ENCODE results near the gene UFD1. TPM values are rescaled to one million over a fixed set of nuclear protein-coding genes. Genes with fewer than 3 reads are reported as not detected.

Gene UFD1
- total RNA-seq, 1 experiment from 2014 or later: 74.4 TPM

DNA sequence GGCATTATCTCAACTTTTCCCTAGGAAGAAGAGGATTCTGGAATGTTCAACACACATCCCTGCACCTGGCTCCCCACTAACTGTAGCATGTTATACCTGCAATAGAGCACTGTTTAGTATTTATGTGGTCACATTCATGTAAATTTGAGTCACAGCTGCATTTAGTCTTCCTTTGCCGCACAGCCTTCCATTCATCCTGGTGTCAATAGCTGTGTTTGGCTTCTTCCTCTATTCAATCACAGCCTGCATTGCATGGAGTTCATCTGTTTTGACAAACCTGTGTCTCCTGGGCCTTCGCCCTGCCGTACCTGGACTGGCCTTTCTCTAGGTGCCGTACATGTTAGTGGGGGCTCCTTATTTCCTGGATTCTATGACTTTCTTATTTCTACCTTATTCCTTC is 27.4 kb downstream of the UFD1 start:
- Histone ChIP-seq H2AFZ (ENCODE audit: low read length) (no peak overlapping the region), H3K79me1 (ENCODE audit: insufficient read depth, low read depth, low read length, poor library complexity, severe bottlenecking) (no peaks in the 10 kb centered on the region), H3K4me2 (ENCODE audit: insufficient read depth, insufficient read length, low read length) (no peak overlapping the region), H2BK20ac (ENCODE audit: low read depth, low read length, poor library complexity, severe bottlenecking) (no peak overlapping the region), H3K27ac (ENCODE audit: insufficient read length, low read depth, low read length) (no peak overlapping the region), H3K4me1 (ENCODE audit: insufficient read depth, low read length) (no peaks in the 10 kb centered on the region), H4K91ac (ENCODE audit: insufficient read length, low read depth, low read length) (no peak overlapping the region), H2BK120ac (ENCODE audit: low read depth, low read length, poor library complexity, severe bottlenecking) (no peak overlapping the region), H4K8ac (replicated peaks; ENCODE audit: insufficient read length, low read depth, low read length) (no peak overlapping the region), H3K56ac (ENCODE audit: insufficient read length, low read depth, low read length) (no peak overlapping the region), H3T11ph (ENCODE audit: low read length) (no peak overlapping the region), H3K79me2 (ENCODE audit: insufficient read depth, low read length) (no peaks in the 10 kb centered on the region; the same call in 1 of the 2 replicates), H3K9ac (ENCODE audit: extremely low read depth, insufficient read length, low read length) (no peak overlapping the region), H3K27me3 (ENCODE audit: insufficient read depth, low read length) (no peaks in the 10 kb centered on the region), H3K14ac (ENCODE audit: insufficient read depth, low read length) (no peak overlapping the region), H2BK5ac (ENCODE audit: insufficient read length, low read length) (no peak overlapping the region), H3K23ac (ENCODE audit: insufficient read length, low read depth, low read length) (no peak overlapping the region), H3K18ac (ENCODE audit: insufficient read length, low read depth, low read length) (no peak overlapping the region), H4K20me1 (ENCODE audit: control insufficient read depth, insufficient read depth, insufficient read length) (no peaks in the 10 kb centered on the region), H3K4ac (ENCODE audit: low read depth, low read length) (no peak overlapping the region), H2BK15ac (ENCODE audit: low read depth, low read length) (no peak overlapping the region), H3K9me3 (ENCODE audit: control insufficient read depth, low read depth, low read length) (no peaks in the 10 kb centered on the region), H2BK12ac (ENCODE audit: insufficient read length, low read depth, low read length) (no peak overlapping the region), H2AK5ac (ENCODE audit: insufficient read length, low read length) (no peak overlapping the region), H4K5ac (ENCODE audit: insufficient read length, low read depth, low read length) (no peak overlapping the region), H3K23me2 (ENCODE audit: insufficient read length, low read depth, low read length, poor library complexity, severe bottlenecking) (peaks cover 8% of the 10 kb centered on the region)
- Mint-ChIP-seq H3K4me1 (peaks cover 13 to 18% of the 10 kb centered on the region in 2 experiments), H3K9me3 (no peaks in the 10 kb centered on the region; a peak in 1 of 5 replicates), H3K27me3 (ENCODE audit: low read depth) (peaks cover 5% of the 10 kb centered on the region), H3K27ac (no peak overlapping the region), H3K36me3 (ENCODE audit: insufficient read depth in 1 of 3, low read depth in 3 of 3) (peaks cover 26 to 71% (median 51%) of the 10 kb centered on the region in 3 experiments), H3K4me3 (no peak overlapping the region)
- no peak for DNase-seq
- no CpG with 5 or more reads among the region's 4 CpGs for WGBS (ENCODE audit: extremely low coverage, insufficient read length, low lambda C conversion rate)
- TF ChIP-seq, protein P1, sequence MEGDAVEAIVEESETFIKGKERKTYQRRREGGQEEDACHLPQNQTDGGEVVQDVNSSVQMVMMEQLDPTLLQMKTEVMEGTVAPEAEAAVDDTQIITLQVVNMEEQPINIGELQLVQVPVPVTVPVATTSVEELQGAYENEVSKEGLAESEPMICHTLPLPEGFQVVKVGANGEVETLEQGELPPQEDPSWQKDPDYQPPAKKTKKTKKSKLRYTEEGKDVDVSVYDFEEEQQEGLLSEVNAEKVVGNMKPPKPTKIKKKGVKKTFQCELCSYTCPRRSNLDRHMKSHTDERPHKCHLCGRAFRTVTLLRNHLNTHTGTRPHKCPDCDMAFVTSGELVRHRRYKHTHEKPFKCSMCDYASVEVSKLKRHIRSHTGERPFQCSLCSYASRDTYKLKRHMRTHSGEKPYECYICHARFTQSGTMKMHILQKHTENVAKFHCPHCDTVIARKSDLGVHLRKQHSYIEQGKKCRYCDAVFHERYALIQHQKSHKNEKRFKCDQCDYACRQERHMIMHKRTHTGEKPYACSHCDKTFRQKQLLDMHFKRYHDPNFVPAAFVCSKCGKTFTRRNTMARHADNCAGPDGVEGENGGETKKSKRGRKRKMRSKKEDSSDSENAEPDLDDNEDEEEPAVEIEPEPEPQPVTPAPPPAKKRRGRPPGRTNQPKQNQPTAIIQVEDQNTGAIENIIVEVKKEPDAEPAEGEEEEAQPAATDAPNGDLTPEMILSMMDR (conservative IDR thresholded peaks at IDR 0.05): no peak

Data from H9 (cell line).